Ecto neural progenitor cell (in vitro differentiated cells): ENCODE results near the gene LARP4.

Source experiments
- DNase-seq: peaks from one replicate; pipeline ENCODE4 v3.0.0-alpha.2; 2018; ENCODE audit warnings: low spot score

The LARP4 gene

GRCh38 chr12:50525422-50525821, 124.7 kb downstream of the LARP4 start:
- DNase-seq = no peak

GRCh38 chr12:50527359-50527726, 126.7 kb downstream of the LARP4 start:
- no peak for DNase-seq

GRCh38 chr12:50528800-50529199, 128.1 kb downstream of the LARP4 start:
- no peak for DNase-seq

GRCh38 chr12:50529345-50529744, 128.7 kb downstream of the LARP4 start:
- no peak for DNase-seq
